Measurements from ENCODE around the gene INSRR. TPM values are rescaled to one million over a fixed set of nuclear protein-coding genes. Genes with fewer than 3 reads are reported as not detected.

The INSRR gene
- total RNA-seq, 2 experiments from 2014 or later, result 0.47 to 0.54 TPM

DNA sequence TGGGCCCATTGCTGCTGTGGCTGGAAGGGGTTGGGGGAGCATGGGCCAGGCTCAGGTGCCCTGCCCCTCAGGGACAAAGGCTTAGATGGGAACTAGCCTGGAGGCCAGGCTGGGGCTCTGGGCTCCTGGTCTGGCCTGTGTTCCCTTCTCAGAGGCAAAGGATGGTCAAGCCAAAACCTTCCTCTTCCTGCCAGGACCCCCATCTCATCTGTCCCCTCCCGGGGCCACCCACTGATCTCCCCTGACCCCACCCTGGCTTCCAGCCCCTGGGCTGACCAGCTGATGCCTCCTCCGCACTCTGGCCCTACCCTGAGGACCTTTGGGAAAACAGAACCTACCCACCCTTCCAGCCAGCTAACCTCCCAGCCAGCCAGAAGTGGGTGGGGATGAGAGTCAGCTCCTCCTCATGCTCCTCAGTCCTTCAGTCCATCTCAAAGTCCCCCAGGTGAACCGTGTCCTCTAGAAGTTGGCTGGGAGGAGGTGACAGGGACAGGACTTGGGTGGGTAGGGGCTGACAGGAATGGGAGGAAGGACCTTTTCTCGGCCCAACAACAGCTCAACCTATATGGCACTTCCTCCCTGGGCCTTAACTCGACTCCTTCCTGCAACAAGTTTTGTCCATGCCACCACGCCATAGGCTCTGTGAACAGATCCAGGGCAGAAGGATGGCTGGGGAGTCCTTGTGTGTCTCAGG, 42.1 kb upstream of the INSRR start:
- no peak for TF ChIP-seq CTCF (IDR thresholded peaks at IDR 0.05)
- Mint-ChIP-seq H3K4me1 (ENCODE audit: low read depth) (peaks cover 4% of the 10 kb centered on the region), H3K27ac (no peak overlapping the region), H3K27me3 (peaks cover 14% of the 10 kb centered on the region), H3K4me3 (no peak overlapping the region), H3K36me3 (ENCODE audit: low read depth) (no peaks in the 10 kb centered on the region), H3K9me3 (no peaks in the 10 kb centered on the region)
- DNase-seq (no peak), ATAC-seq (no peak)
- ChIA-PET CTCF (interaction anchor here (0.8 to 1.4 kb wide), 5 partner anchors 8 to 27 kb away, joined by 3 to 5 read pairs (median 4); partner anchors contain the start of gene LRRC71), POLR2A (no interaction called here)
- intact Hi-C loops (cut with micrococcal nuclease), result no loop called here

DNA sequence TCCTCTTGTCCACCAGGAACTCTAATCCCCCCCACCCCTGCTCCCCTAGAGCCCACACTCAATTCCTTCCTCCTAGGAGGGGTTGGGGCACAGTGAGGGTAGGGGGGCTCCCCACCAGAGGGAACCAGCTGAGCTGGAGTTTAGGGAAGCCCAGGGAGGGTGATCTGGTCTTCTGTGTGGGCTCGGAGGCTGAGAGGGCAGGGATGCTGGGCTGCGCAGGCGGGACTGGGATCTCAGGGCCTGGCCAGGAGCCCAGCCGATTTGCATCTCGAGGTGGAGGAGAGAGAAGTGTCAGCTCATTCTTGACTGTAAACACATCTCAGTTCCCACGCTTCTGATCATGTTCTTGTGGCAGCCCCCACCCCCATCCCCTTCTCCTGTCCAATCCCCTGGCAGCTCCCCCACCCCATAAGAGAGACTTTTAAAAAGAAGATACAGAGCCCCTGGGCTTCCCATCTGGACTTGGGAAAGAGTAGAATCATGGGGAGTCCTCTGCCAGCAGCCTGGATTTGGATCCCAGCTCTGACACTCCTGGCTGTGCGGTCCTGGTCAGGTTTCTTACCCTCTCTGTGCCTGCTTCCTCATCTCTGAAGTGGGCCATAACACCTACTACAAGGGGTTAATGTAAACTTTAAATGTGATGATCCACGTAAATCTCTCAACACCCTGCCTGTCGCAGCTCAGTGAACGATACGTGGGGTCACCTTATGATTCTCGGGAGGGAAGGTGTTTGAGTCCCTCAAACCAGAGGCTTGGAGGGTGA, 41.2 kb upstream of the INSRR start:
- TF ChIP-seq CTCF (IDR thresholded peaks at IDR 0.05), result no peak
- DNase-seq (no peak), ATAC-seq (no peak)
- Mint-ChIP-seq H3K36me3 (ENCODE audit: low read depth) (no peaks in the 10 kb centered on the region), H3K27me3 (peaks cover 8% of the 10 kb centered on the region), H3K4me3 (no peak overlapping the region), H3K27ac (no peak overlapping the region), H3K4me1 (ENCODE audit: low read depth) (peaks cover 4% of the 10 kb centered on the region), H3K9me3 (no peaks in the 10 kb centered on the region)
- intact Hi-C loops (cut with micrococcal nuclease), result loop anchor here (10.0 kb wide), 1 partner anchor 215 kb away; no protein-coding TSS in a partner anchor
- ChIA-PET CTCF (interaction anchor here (0.8 to 3.3 kb wide), 7 partner anchors 9 to 28 kb away, joined by 3 to 13 read pairs (median 4); partner anchors contain the start of gene LRRC71), POLR2A (no interaction called here)

DNA sequence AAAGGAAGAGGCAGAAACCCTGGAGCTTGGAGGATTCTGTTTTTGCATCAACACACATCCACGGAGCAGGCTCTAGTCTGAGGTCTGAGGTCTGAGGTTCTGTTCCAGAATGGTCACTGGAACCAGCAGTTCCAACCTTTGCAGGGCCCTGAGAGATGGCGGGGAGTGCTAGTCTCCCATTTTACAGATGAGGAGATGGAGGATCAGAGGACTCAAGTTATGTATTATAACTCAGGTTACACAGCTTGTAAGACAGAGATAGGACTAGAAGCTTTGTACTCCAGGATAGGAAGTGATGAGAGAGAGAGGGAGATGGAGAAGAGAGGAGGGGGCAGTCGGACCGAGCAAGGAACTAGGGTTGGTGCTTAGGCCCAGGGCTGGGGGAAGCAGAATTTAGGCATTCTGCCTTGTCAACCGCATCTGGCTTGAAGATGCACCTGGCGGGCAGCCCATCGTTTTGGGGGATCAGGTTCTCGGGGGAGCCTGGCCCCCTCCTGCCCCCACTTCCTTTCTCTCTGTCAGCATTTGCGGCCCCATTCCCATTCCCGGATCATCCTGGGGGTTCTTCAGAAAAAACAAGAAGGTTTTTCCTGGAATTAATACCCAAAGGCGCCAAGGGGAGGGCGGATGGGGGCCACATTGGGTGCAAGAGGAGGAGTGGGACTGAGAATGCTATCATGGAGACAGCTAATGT, 40.2 kb upstream of the INSRR start:
- Mint-ChIP-seq H3K4me1 (ENCODE audit: low read depth) (peaks cover 4% of the 10 kb centered on the region), H3K27ac (no peak overlapping the region), H3K9me3 (no peaks in the 10 kb centered on the region), H3K36me3 (ENCODE audit: low read depth) (no peaks in the 10 kb centered on the region), H3K27me3 (peaks cover 14% of the 10 kb centered on the region), H3K4me3 (no peak overlapping the region)
- ATAC-seq (no peak), DNase-seq (no peak)
- ChIA-PET CTCF (interaction anchor here (0.8 to 3.3 kb wide), 9 partner anchors 9 to 193 kb away, joined by 3 to 13 read pairs (median 4); partner anchors contain the start of genes LRRC71 and NTRK1), POLR2A (interaction anchor here (1.0 kb wide), 1 partner anchor 93 kb away, joined by 3 read pairs; no protein-coding TSS in a partner anchor)
- intact Hi-C loops (cut with micrococcal nuclease), result loop anchor here (10.0 kb wide), 1 partner anchor 214 kb away; no protein-coding TSS in a partner anchor
- TF ChIP-seq CTCF (IDR thresholded peaks at IDR 0.05), result no peak

DNA sequence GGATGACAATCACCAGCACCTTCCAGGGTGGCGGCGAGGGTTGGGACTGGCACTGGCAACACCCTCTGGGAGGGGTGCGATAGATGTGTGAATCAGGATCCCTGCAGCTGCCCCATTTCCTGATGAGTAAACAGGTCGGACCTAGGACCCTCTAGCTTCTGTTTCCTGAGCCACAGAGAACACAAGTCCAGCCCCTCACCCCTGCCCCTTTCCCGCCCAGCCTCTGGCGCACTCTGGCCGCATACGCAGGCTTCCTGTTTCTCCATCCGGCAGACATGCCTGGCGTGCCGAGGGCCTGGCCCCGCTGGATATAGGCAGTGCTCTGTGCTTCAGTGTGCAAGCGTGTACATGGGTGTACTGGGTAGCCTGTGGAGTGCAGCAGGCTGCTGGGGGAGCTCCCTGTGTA, 39.2 kb upstream of the INSRR start:
- H3K27ac Mint-ChIP-seq, result no peak overlapping the region
- H3K9me3 Mint-ChIP-seq, result no peaks in the 10 kb centered on the region
- H3K4me1 Mint-ChIP-seq (ENCODE audit: low read depth), result peaks cover 5% of the 10 kb centered on the region
- H3K27me3 Mint-ChIP-seq, result peaks cover 19% of the 10 kb centered on the region
- TF ChIP-seq CTCF (IDR thresholded peaks at IDR 0.05), result no peak
- intact Hi-C loops (cut with micrococcal nuclease), result loop anchor here (10.0 kb wide), 1 partner anchor 213 kb away; no protein-coding TSS in a partner anchor
- no peak overlapping the region for H3K4me3 Mint-ChIP-seq
- DNase-seq (no peak), ATAC-seq (peak; percentile 45)
- CTCF ChIA-PET, result interaction anchor here (0.8 to 3.3 kb wide), 8 partner anchors 8 to 192 kb away, joined by 3 to 13 read pairs (median 4); partner anchors contain the start of gene NTRK1
- no peaks in the 10 kb centered on the region for H3K36me3 Mint-ChIP-seq (ENCODE audit: low read depth)
- POLR2A ChIA-PET, result interaction anchor here (1.0 kb wide), 1 partner anchor 92 kb away, joined by 3 read pairs; no protein-coding TSS in a partner anchor

Data from activated CD8-positive, alpha-beta T cell treated with anti-CD3 and anti-CD28 coated beads for 36 hours (primary cell).